ENCODE results near the gene EPHA6. TPM values are rescaled to one million over a fixed set of nuclear protein-coding genes. Genes with fewer than 3 reads are reported as not detected.

Gene EPHA6
- polyA plus RNA-seq, 1 donor = 1.6 TPM

- Histone ChIP-seq H3K4me1 (ENCODE audit: control insufficient read depth, insufficient read depth, low read length) (no peaks in the 10 kb centered on the region), H3K36me3 (ENCODE audit: control insufficient read depth, insufficient read depth, low read length) (no peaks in the 10 kb centered on the region), H3K9me3 (ENCODE audit: control insufficient read depth, low read depth, low read length) (no peaks in the 10 kb centered on the region), H3K27me3 (ENCODE audit: control insufficient read depth, insufficient read depth, low read length) (no peaks in the 10 kb centered on the region), H3K4me3 (ENCODE audit: low read length) (no peak overlapping the region), H3K27ac (ENCODE audit: low read length) (no peak overlapping the region)
- WGBS (ENCODE audit: insufficient coverage, low lambda C conversion rate) = 83% methylated on average over 1 of the region's 1 CpG
- no peak for DNase-seq
Observed at GRCh38 chr3:97347780-97348179, 533.4 kb downstream of the EPHA6 start.

DNA sequence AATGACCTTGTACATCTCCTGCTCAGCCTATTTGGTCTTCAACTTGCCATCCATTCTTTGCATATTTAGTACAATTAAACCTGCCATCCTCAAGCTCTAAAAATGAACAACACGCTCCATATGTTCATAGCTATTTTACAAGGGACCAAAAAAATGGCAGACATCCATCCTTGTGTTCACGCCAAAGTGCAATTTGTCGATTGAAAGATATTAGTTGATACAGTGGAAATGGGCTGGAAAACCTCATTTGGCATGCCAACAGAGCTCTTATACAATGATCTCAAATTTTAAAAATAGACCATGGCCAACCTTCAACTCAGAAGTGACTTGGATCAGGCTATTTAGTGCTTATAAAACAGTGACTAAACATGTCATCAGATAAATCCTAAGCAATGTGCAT lies 536.6 kb downstream of the EPHA6 start:
- Histone ChIP-seq H3K36me3 (ENCODE audit: control insufficient read depth, insufficient read depth, low read length) (no peaks in the 10 kb centered on the region), H3K9me3 (ENCODE audit: control insufficient read depth, low read depth, low read length) (no peaks in the 10 kb centered on the region), H3K4me1 (ENCODE audit: control insufficient read depth, insufficient read depth, low read length) (no peaks in the 10 kb centered on the region), H3K4me3 (ENCODE audit: low read length) (no peak overlapping the region), H3K27ac (ENCODE audit: low read length) (no peak overlapping the region), H3K27me3 (ENCODE audit: control insufficient read depth, insufficient read depth, low read length) (no peaks in the 10 kb centered on the region)
- DNase-seq = no peak
- no CpG with 5 or more reads among the region's 3 CpGs for WGBS (ENCODE audit: insufficient coverage, low lambda C conversion rate)

- H3K27me3 ChIP-seq (ENCODE audit: control insufficient read depth, insufficient read depth, low read length) = no peaks in the 10 kb centered on the region
- DNase-seq = no peak
- H3K4me1 ChIP-seq (ENCODE audit: control insufficient read depth, insufficient read depth, low read length) = no peaks in the 10 kb centered on the region
- no peak overlapping the region for H3K27ac ChIP-seq (ENCODE audit: low read length)
- no peaks in the 10 kb centered on the region for H3K36me3 ChIP-seq (ENCODE audit: control insufficient read depth, insufficient read depth, low read length)
- no CpG with 5 or more reads among the region's 2 CpGs for WGBS (ENCODE audit: insufficient coverage, low lambda C conversion rate)
- no peaks in the 10 kb centered on the region for H3K9me3 ChIP-seq (ENCODE audit: control insufficient read depth, low read depth, low read length)
- no peak overlapping the region for H3K4me3 ChIP-seq (ENCODE audit: low read length)
Observed at GRCh38 chr3:97353176-97353575, 538.8 kb downstream of the EPHA6 start.

GRCh38 chr3:97359977-97360376 lies 545.6 kb downstream of the EPHA6 start:
- H3K36me3 ChIP-seq (ENCODE audit: control insufficient read depth, insufficient read depth, low read length) = no peaks in the 10 kb centered on the region
- no peaks in the 10 kb centered on the region for H3K4me1 ChIP-seq (ENCODE audit: control insufficient read depth, insufficient read depth, low read length)
- DNase-seq = no peak
- 80% methylated on average over 1 of the region's 2 CpGs for WGBS (ENCODE audit: insufficient coverage, low lambda C conversion rate)
- no peak overlapping the region for H3K27ac ChIP-seq (ENCODE audit: low read length)
- no peaks in the 10 kb centered on the region for H3K9me3 ChIP-seq (ENCODE audit: control insufficient read depth, low read depth, low read length)
- H3K27me3 ChIP-seq (ENCODE audit: control insufficient read depth, insufficient read depth, low read length) = no peaks in the 10 kb centered on the region
- no peak overlapping the region for H3K4me3 ChIP-seq (ENCODE audit: low read length)

DNA sequence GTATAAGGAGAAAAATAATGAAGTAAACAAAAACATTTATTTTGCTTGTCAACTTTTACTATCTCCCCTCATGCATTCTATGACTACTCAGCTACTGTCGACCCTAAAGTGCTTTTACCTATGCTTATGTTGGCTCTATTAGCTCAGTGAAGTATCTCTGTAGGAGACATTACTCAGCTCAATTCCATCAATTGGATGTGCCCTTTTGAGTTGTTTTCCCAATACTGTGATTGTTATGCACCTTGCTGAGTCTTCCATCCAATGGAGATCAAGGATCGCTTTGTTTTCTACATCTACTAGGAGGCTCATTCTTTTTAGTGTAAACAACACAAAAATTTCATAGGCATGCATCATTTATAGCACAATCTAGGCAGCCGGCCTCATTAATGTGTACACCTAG lies 546.4 kb downstream of the EPHA6 start:
- 100% methylated on average over 1 of the region's 3 CpGs for WGBS (ENCODE audit: insufficient coverage, low lambda C conversion rate)
- Histone ChIP-seq H3K27ac (ENCODE audit: low read length) (no peak overlapping the region), H3K27me3 (ENCODE audit: control insufficient read depth, insufficient read depth, low read length) (no peaks in the 10 kb centered on the region), H3K36me3 (ENCODE audit: control insufficient read depth, insufficient read depth, low read length) (no peaks in the 10 kb centered on the region), H3K9me3 (ENCODE audit: control insufficient read depth, low read depth, low read length) (no peaks in the 10 kb centered on the region), H3K4me3 (ENCODE audit: low read length) (no peak overlapping the region), H3K4me1 (ENCODE audit: control insufficient read depth, insufficient read depth, low read length) (no peaks in the 10 kb centered on the region)
- no peak for DNase-seq

GRCh38 chr3:97384583-97384982 lies 570.2 kb downstream of the EPHA6 start:
- Histone ChIP-seq H3K27me3 (ENCODE audit: control insufficient read depth, insufficient read depth, low read length) (no peaks in the 10 kb centered on the region), H3K27ac (ENCODE audit: low read length) (no peak overlapping the region)
- DNase-seq = no peak

GRCh38 chr3:97388774-97389173 lies 574.4 kb downstream of the EPHA6 start:
- Histone ChIP-seq H3K4me3 (ENCODE audit: low read length) (no peak overlapping the region), H3K27me3 (ENCODE audit: control insufficient read depth, insufficient read depth, low read length) (no peaks in the 10 kb centered on the region), H3K9me3 (ENCODE audit: control insufficient read depth, low read depth, low read length) (no peaks in the 10 kb centered on the region), H3K27ac (ENCODE audit: low read length) (no peak overlapping the region), H3K4me1 (ENCODE audit: control insufficient read depth, insufficient read depth, low read length) (no peaks in the 10 kb centered on the region), H3K36me3 (ENCODE audit: control insufficient read depth, insufficient read depth, low read length) (no peaks in the 10 kb centered on the region)
- DNase-seq = no peak
- no CpG with 5 or more reads among the region's 1 CpG for WGBS (ENCODE audit: insufficient coverage, low lambda C conversion rate)

More at GRCh38 chr3:97384583-97384982, 570.2 kb downstream of the EPHA6 start:
- no peaks in the 10 kb centered on the region for H3K36me3 ChIP-seq (ENCODE audit: control insufficient read depth, insufficient read depth, low read length)
- no peaks in the 10 kb centered on the region for H3K4me1 ChIP-seq (ENCODE audit: control insufficient read depth, insufficient read depth, low read length)
- no peaks in the 10 kb centered on the region for H3K9me3 ChIP-seq (ENCODE audit: control insufficient read depth, low read depth, low read length)
- H3K4me3 ChIP-seq (ENCODE audit: low read length) = no peak overlapping the region

DNA sequence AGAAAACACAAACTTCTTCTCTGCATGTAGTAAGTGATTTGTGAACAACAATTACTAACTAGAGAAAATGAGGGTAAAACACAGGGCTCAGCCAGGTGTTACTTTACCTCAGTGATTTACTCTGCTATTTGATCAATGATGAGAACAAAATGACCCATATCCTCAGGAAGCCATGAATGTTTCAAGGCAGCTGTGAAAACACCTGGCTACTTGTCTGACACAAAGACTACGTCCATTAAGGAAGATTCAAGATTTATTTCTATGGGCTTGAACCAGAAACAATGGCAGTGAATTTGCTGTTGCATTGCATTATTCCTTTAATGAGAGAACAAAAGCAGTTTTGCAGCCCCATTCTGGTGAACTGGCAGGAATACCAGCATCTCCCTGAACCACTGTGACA lies 575.5 kb downstream of the EPHA6 start:
- Histone ChIP-seq H3K4me1 (ENCODE audit: control insufficient read depth, insufficient read depth, low read length) (no peaks in the 10 kb centered on the region), H3K27ac (ENCODE audit: low read length) (no peak overlapping the region), H3K4me3 (ENCODE audit: low read length) (no peak overlapping the region), H3K9me3 (ENCODE audit: control insufficient read depth, low read depth, low read length) (no peaks in the 10 kb centered on the region), H3K27me3 (ENCODE audit: control insufficient read depth, insufficient read depth, low read length) (no peaks in the 10 kb centered on the region), H3K36me3 (ENCODE audit: control insufficient read depth, insufficient read depth, low read length) (no peaks in the 10 kb centered on the region)
- DNase-seq = no peak
- WGBS (ENCODE audit: insufficient coverage, low lambda C conversion rate) = no CpG with 5 or more reads among the region's 1 CpG

DNA sequence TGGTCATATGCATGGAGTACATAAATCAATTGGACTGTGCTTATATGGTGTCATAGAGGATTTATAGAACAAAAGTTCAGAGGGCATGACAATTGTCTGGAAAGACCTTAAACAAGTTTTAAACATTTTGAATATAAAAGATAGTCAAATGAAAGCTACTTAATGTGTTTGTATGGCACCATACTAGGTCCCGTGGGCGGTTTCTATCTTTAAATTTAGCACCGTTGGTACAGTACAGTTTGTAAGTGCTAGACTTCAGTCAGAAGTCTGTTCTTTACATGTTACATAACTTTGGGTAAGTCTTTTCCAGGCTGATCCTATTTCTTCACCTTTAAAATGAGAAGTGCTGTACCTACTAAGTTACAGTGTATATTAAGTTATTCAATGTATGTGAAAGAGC lies 576.8 kb downstream of the EPHA6 start:
- H3K36me3 ChIP-seq (ENCODE audit: control insufficient read depth, insufficient read depth, low read length) = no peaks in the 10 kb centered on the region
- no peak for DNase-seq
- H3K4me3 ChIP-seq (ENCODE audit: low read length) = no peak overlapping the region
- H3K9me3 ChIP-seq (ENCODE audit: control insufficient read depth, low read depth, low read length) = no peaks in the 10 kb centered on the region
- no peaks in the 10 kb centered on the region for H3K27me3 ChIP-seq (ENCODE audit: control insufficient read depth, insufficient read depth, low read length)
- WGBS (ENCODE audit: insufficient coverage, low lambda C conversion rate) = no CpG with 5 or more reads among the region's 3 CpGs
- H3K27ac ChIP-seq (ENCODE audit: low read length) = no peak overlapping the region
- no peaks in the 10 kb centered on the region for H3K4me1 ChIP-seq (ENCODE audit: control insufficient read depth, insufficient read depth, low read length)

GRCh38 chr3:97409612-97410011 lies 595.2 kb downstream of the EPHA6 start:
- Histone ChIP-seq H3K36me3 (ENCODE audit: control insufficient read depth, insufficient read depth, low read length) (no peaks in the 10 kb centered on the region), H3K4me3 (ENCODE audit: low read length) (no peak overlapping the region), H3K27ac (ENCODE audit: low read length) (no peak overlapping the region), H3K9me3 (ENCODE audit: control insufficient read depth, low read depth, low read length) (no peaks in the 10 kb centered on the region), H3K27me3 (ENCODE audit: control insufficient read depth, insufficient read depth, low read length) (no peaks in the 10 kb centered on the region), H3K4me1 (ENCODE audit: control insufficient read depth, insufficient read depth, low read length) (no peaks in the 10 kb centered on the region)
- no peak for DNase-seq

DNA sequence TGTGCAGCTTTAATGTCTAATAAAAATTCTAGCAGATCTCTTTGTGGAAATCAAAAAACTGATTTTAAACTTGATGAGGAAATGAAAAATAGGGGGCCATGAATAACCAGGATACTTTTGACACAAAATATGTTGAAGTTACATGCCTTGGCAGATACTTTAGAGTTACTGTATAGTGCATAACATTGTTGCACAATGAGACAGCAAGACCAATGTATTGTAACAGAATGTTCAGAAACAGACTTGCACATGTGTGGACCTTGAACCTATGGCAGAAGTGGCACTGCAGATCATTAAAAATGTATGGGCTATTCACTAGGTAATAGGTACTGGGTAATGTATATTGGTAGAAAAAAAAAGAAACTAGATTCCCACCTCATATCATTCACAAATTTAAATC lies 607.2 kb downstream of the EPHA6 start:
- Histone ChIP-seq H3K27me3 (ENCODE audit: control insufficient read depth, insufficient read depth, low read length) (no peaks in the 10 kb centered on the region), H3K9me3 (ENCODE audit: control insufficient read depth, low read depth, low read length) (no peaks in the 10 kb centered on the region), H3K27ac (ENCODE audit: low read length) (no peak overlapping the region), H3K4me1 (ENCODE audit: control insufficient read depth, insufficient read depth, low read length) (no peaks in the 10 kb centered on the region), H3K36me3 (ENCODE audit: control insufficient read depth, insufficient read depth, low read length) (no peaks in the 10 kb centered on the region), H3K4me3 (ENCODE audit: low read length) (no peak overlapping the region)
- DNase-seq = no peak
